K562 (cell line): ENCODE results near the gene MYOC. TPM values are rescaled to one million over a fixed set of nuclear protein-coding genes. Genes with fewer than 3 reads are reported as not detected.

ENCODE experiments used
- ADNP ChIP-seq: fragments of 200-800 bp; sonication (Bioruptor generic); IDR thresholded peaks from 2 replicates; pipeline ENCODE4 v1.6.1; 2016; ENCODE audit warnings: missing genetic modification characterization, missing compliant biosample characterization
- CBFB ChIP-seq: sonication (generic); formaldehyde crosslinking; IDR thresholded peaks from 2 replicates; pipeline ENCODE4 v1.4.0; 2020; ENCODE audit warnings: mild to moderate bottlenecking, missing genetic modification reagents
- CHD4 ChIP-seq: fragments of 200-600 bp; sonication (generic); IDR thresholded peaks from 3 replicates; pipeline ENCODE4 v1.6.1; 2012; ENCODE audit warnings: low read depth, mild to moderate bottlenecking, mixed read lengths, low read length, inconsistent platforms; ENCODE audit not compliant: insufficient read depth, insufficient replicate concordance, poor library complexity, severe bottlenecking
- CREB1 ChIP-seq, 2 experiments: sonication (generic) in 1 of 2; formaldehyde crosslinking in 1 of 2; IDR thresholded peaks; 2 replicates each; pipeline versions ENCODE4 v1.6.1 to v1.8.0; 2012 to 2022; ENCODE audit warnings: inconsistent platforms in 1 of 2, mild to moderate bottlenecking in 1 of 2, missing genetic modification reagents in 1 of 2, moderate library complexity in 1 of 2
- EGR1 ChIP-seq: fragments of 450-650 bp; conservative IDR thresholded peaks from 2 replicates; pipeline ENCODE4 v1.6.1; 2017; ENCODE audit warnings: mild to moderate bottlenecking
- ETV1 ChIP-seq: fragments of 450-650 bp; conservative IDR thresholded peaks from 2 replicates; pipeline ENCODE4 v1.6.1; 2016; ENCODE audit warnings: missing genetic modification characterization, control low read depth, low read depth, missing compliant biosample characterization
- HDAC2 ChIP-seq: fragments of 450-650 bp; IDR thresholded peaks from 2 replicates; pipeline ENCODE4 v1.6.1; 2016; ENCODE audit warnings: mild to moderate bottlenecking
- HNRNPK ChIP-seq: fragments of 200-400 bp; formaldehyde crosslinking; IDR thresholded peaks from one replicate; pipeline ENCODE4 v1.6.1; 2018; ENCODE audit warnings: mild to moderate bottlenecking, low read depth, low read length; ENCODE audit not compliant: poor library complexity, severe bottlenecking
- RB1 ChIP-seq: fragments of 450-650 bp; IDR thresholded peaks from 2 replicates; pipeline ENCODE4 v1.6.1; 2017; ENCODE audit warnings: low read depth, mild to moderate bottlenecking
- RCOR1 ChIP-seq, 2 experiments: IDR thresholded peaks; 2 replicates each; pipeline ENCODE4 v1.6.1; 2012; ENCODE audit warnings: low read depth in 2 of 2, low read length in 2 of 2, borderline replicate concordance in 1 of 2, improper control_type of control experiment in 1 of 2
- REST ChIP-seq, 2 experiments: fragments of 450-650 bp; formaldehyde crosslinking in 1 of 2; IDR thresholded peaks; 2 replicates each; pipeline versions ENCODE4 v1.4.0 to v1.6.1; 2014 to 2020; ENCODE audit warnings: mild to moderate bottlenecking in 2 of 2, borderline replicate concordance in 1 of 2, low read depth in 1 of 2
- SP1 ChIP-seq: sonication (generic); formaldehyde crosslinking; IDR thresholded peaks from 2 replicates; pipeline ENCODE4 v1.8.1; 2022; ENCODE audit warnings: mild to moderate bottlenecking, missing genetic modification reagents
- STAG1 ChIP-seq: sonication (generic); formaldehyde crosslinking; IDR thresholded peaks from 2 replicates; pipeline ENCODE4 v1.5.0; 2020; ENCODE audit warnings: missing genetic modification reagents, borderline replicate concordance
- YY1 ChIP-seq, 3 experiments: IDR thresholded peaks; 2 replicates each; pipeline ENCODE4 v1.6.1; 2011; ENCODE audit warnings: low read length in 2 of 3, mild to moderate bottlenecking in 2 of 3, moderate library complexity in 2 of 3, borderline replicate concordance in 1 of 3, control low read depth in 1 of 3, low read depth in 1 of 3; ENCODE audit not compliant: insufficient read depth in 3 of 3, insufficient replicate concordance in 2 of 3, control insufficient read depth in 1 of 3, insufficient read length in 1 of 3; ENCODE audit errors: extremely low read depth in 1 of 3
- ZNF511 ChIP-seq: sonication (generic); formaldehyde crosslinking; IDR thresholded peaks from 2 replicates; pipeline ENCODE4 v1.8.0; 2022; ENCODE audit warnings: mild to moderate bottlenecking, missing genetic modification reagents
- polyA plus RNA-seq, 8 experiments: library from polyadenylated mRNA; depleted of rRNA in 4 of 8; stranded (reverse) in 5 of 8; unstranded in 3 of 8; fragments of >200 nt; fragmentation: Nextera tagmentation in 2 of 8; fragmentation: Illumina TruSeq in 1 of 8; extraction: Ambion mirVana in 2 of 8; extraction: Trizol in 1 of 8; gene quantifications; 2 replicates each; pipeline versions ENCODE4 v1.2.1 to v1.2.3, GENCODE V29; 2011 to 2014; ENCODE audit warnings: inconsistent platforms in 1 of 8, missing spikeins in 1 of 8
- total RNA-seq, 7 experiments: library from RNA; depleted of rRNA in 6 of 7; stranded (reverse); fragments of >200 nt in 6 of 7; fragmentation: Illumina TruSeq in 2 of 7; extraction: Trizol in 2 of 7; gene quantifications; 2 replicates each; pipeline versions ENCODE4 v1.2.1 to v1.2.3, GENCODE V29; 2011 to 2021; ENCODE audit warnings: low replicate concordance in 1 of 7
- TF ChIP-seq, protein P1 (sequence below), 2 experiments: fragments of 450-650 bp in 1 of 2; sonication (generic) in 1 of 2; formaldehyde crosslinking; conservative IDR thresholded peaks; 2 replicates each; pipeline versions ENCODE4 v1.4.0 to v1.8.1; 2020 to 2022; ENCODE audit warnings: mild to moderate bottlenecking in 1 of 2, missing genetic modification reagents in 1 of 2

Gene MYOC
- total and polyA plus RNA-seq, 9 of the 15 experiments (the other 6 are each of a cell fraction or from before 2014, with no cell fraction given) = not detected

GRCh38 chr1:171644805-171645483 lies 7.5 kb downstream of the MYOC start (continued):
- TF ChIP-seq REST (IDR thresholded peaks at IDR 0.05; ENCODE audit: borderline replicate concordance) = peak; percentile 78
- no peak for TF ChIP-seq REST (CRISPR knock-in tag; IDR thresholded peaks at IDR 0.05; ENCODE audit: low read depth)
- TF ChIP-seq HNRNPK = no peak
- TF ChIP-seq EGR1 = peak; percentile 43
- peak; percentile 81 for TF ChIP-seq STAG1 (CRISPR knock-in tag)
- TF ChIP-seq ZNF511 (CRISPR knock-in tag) = peak; percentile 60; the same call in 1 of the 2 replicates
- peak; percentile 4; the same call in 1 of the 2 replicates for TF ChIP-seq ETV1 (tag)
- TF ChIP-seq CREB1 (IDR thresholded peaks at IDR 0.05) = no peak
- peak; percentile 38; the same call in 1 of the 2 replicates for TF ChIP-seq CREB1 (CRISPR knock-in tag; IDR thresholded peaks at IDR 0.05)
- peak in 1 of 3 experiments; percentile 74 for TF ChIP-seq YY1 (IDR thresholded peaks at IDR 0.05; ENCODE audit: borderline replicate concordance in 1 of 3, control insufficient read depth in 1 of 3, extremely low read depth in 1 of 3, insufficient read depth in 3 of 3, insufficient read length in 1 of 3, insufficient replicate concordance in 2 of 3, low read depth in 1 of 3, low read length in 2 of 3)
- peak; percentile 60 to 79; a peak in 3 of 4 replicates for TF ChIP-seq RCOR1 (IDR thresholded peaks at IDR 0.05; ENCODE audit: borderline replicate concordance in 1 of 2, low read depth in 2 of 2, low read length in 2 of 2)
- TF ChIP-seq ADNP = peak; percentile 85
- peak; percentile 93 for TF ChIP-seq HDAC2
- TF ChIP-seq, protein P1, sequence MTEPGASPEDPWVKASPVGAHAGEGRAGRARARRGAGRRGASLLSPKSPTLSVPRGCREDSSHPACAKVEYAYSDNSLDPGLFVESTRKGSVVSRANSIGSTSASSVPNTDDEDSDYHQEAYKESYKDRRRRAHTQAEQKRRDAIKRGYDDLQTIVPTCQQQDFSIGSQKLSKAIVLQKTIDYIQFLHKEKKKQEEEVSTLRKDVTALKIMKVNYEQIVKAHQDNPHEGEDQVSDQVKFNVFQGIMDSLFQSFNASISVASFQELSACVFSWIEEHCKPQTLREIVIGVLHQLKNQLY (CRISPR knock-in tag; conservative IDR thresholded peaks at IDR 0.05) = no peak
- TF ChIP-seq SP1 (CRISPR knock-in tag) = peak; percentile 53; the same call in 1 of the 2 replicates
- peak; percentile 73; the same call in 1 of the 2 replicates for TF ChIP-seq RB1
- peak; percentile 94 for TF ChIP-seq CHD4
- no peak for TF ChIP-seq CBFB
